H9 (cell line): ENCODE data around the gene OR52W1. TPM values are rescaled to one million over a fixed set of nuclear protein-coding genes. Genes with fewer than 3 reads are reported as not detected.

Experiments used
- DNase-seq: peaks from one replicate; pipeline ENCODE4 v3.0.0-alpha.2; 2017
- H2AFZ ChIP-seq: one replicate; pipeline ENCODE4 v1.6.1; 2013; ENCODE audit warnings: mild to moderate bottlenecking, low read length, control low read depth, moderate library complexity
- H2AK5ac ChIP-seq: 2 replicates; pipeline ENCODE4 v1.6.1; 2013; ENCODE audit warnings: low read length, control low read depth, mixed read lengths; ENCODE audit not compliant: insufficient read length
- H2BK120ac ChIP-seq: one replicate; pipeline ENCODE4 v1.6.1; 2013; ENCODE audit warnings: low read depth, mild to moderate bottlenecking, low read length, control low read depth, inconsistent platforms; ENCODE audit not compliant: poor library complexity, severe bottlenecking
- H2BK12ac ChIP-seq: 2 replicates; pipeline ENCODE4 v1.6.1; 2013; ENCODE audit warnings: low read length, control low read depth, mixed read lengths, low read depth; ENCODE audit not compliant: insufficient read length
- H2BK15ac ChIP-seq: 2 replicates; pipeline ENCODE4 v1.6.1; 2013; ENCODE audit warnings: low read depth, low read length, control low read depth
- H2BK20ac ChIP-seq: one replicate; pipeline ENCODE4 v1.6.1; 2013; ENCODE audit warnings: low read depth, mild to moderate bottlenecking, low read length, control low read depth, inconsistent platforms; ENCODE audit not compliant: poor library complexity, severe bottlenecking
- H2BK5ac ChIP-seq: 2 replicates; pipeline ENCODE4 v1.6.1; 2013; ENCODE audit warnings: low read length, control low read depth, mixed read lengths; ENCODE audit not compliant: insufficient read length
- H3K14ac ChIP-seq: 2 replicates; pipeline ENCODE4 v1.6.1; 2013; ENCODE audit warnings: low read length, control low read depth; ENCODE audit not compliant: insufficient read depth
- H3K18ac ChIP-seq: 2 replicates; pipeline ENCODE4 v1.6.1; 2013; ENCODE audit warnings: low read depth, mild to moderate bottlenecking, mixed read lengths, low read length, control low read depth; ENCODE audit not compliant: insufficient read length
- H3K23ac ChIP-seq: 2 replicates; pipeline ENCODE4 v1.6.1; 2013; ENCODE audit warnings: low read length, control low read depth, mixed read lengths, low read depth; ENCODE audit not compliant: insufficient read length
- H3K23me2 ChIP-seq: 2 replicates; pipeline ENCODE4 v1.6.1; 2013; ENCODE audit warnings: low read depth, mild to moderate bottlenecking, mixed read lengths, low read length, control low read depth; ENCODE audit not compliant: insufficient read length, poor library complexity, severe bottlenecking
- H3K27ac ChIP-seq: 2 replicates; pipeline ENCODE4 v1.5.1; 2013; ENCODE audit warnings: low read length, control low read depth, mixed read lengths, low read depth; ENCODE audit not compliant: insufficient read length
- H3K27me3 ChIP-seq: 2 replicates; pipeline ENCODE4 v1.6.1; 2013; ENCODE audit warnings: low read length, control low read depth, inconsistent platforms; ENCODE audit not compliant: insufficient read depth
- H3K4ac ChIP-seq: 2 replicates; pipeline ENCODE4 v1.6.1; 2013; ENCODE audit warnings: low read depth, mild to moderate bottlenecking, control low read depth, inconsistent platforms, low read length, moderate library complexity
- H3K4me1 ChIP-seq: 2 replicates; pipeline ENCODE4 v1.6.1; 2013; ENCODE audit warnings: low read length, control low read depth, inconsistent platforms; ENCODE audit not compliant: insufficient read depth
- H3K4me2 ChIP-seq: 2 replicates; pipeline ENCODE4 v1.6.1; 2013; ENCODE audit warnings: low read length, control low read depth, mixed read lengths; ENCODE audit not compliant: insufficient read length, insufficient read depth
- H3K56ac ChIP-seq: 2 replicates; pipeline ENCODE4 v1.6.1; 2013; ENCODE audit warnings: low read depth, mild to moderate bottlenecking, mixed read lengths, low read length, control low read depth; ENCODE audit not compliant: insufficient read length
- H3K79me1 ChIP-seq: 2 replicates; pipeline ENCODE4 v1.6.1; 2013; ENCODE audit warnings: low read depth, mild to moderate bottlenecking, moderate library complexity, low read length, control low read depth, inconsistent platforms; ENCODE audit not compliant: insufficient read depth, poor library complexity, severe bottlenecking
- H3K79me2 ChIP-seq: 2 replicates; pipeline ENCODE4 v1.6.1; 2013; ENCODE audit warnings: low read length, control low read depth, inconsistent platforms; ENCODE audit not compliant: insufficient read depth
- H3K9ac ChIP-seq: 2 replicates; pipeline ENCODE4 v1.6.1; 2013; ENCODE audit warnings: low read length, control low read depth, mixed read lengths; ENCODE audit not compliant: insufficient read length; ENCODE audit errors: extremely low read depth
- H3K9me3 ChIP-seq: one replicate; pipeline ENCODE4 v1.6.1; 2013; ENCODE audit warnings: low read depth, low read length, inconsistent platforms; ENCODE audit not compliant: control insufficient read depth
- H3T11ph ChIP-seq: one replicate; pipeline ENCODE4 v1.6.1; 2013; ENCODE audit warnings: mild to moderate bottlenecking, low read length, control low read depth, inconsistent platforms
- H4K20me1 ChIP-seq: one replicate; pipeline ENCODE4 v1.6.1; 2013; ENCODE audit not compliant: control insufficient read depth, insufficient read length, insufficient read depth
- H4K5ac ChIP-seq: 2 replicates; pipeline ENCODE4 v1.6.1; 2013; ENCODE audit warnings: low read depth, mild to moderate bottlenecking, mixed read lengths, low read length, control low read depth; ENCODE audit not compliant: insufficient read length
- H4K8ac ChIP-seq: replicated peaks from 2 replicates; pipeline ENCODE4 v1.6.1; 2013; ENCODE audit warnings: low read length, control low read depth, mixed read lengths, low read depth; ENCODE audit not compliant: insufficient read length
- H4K91ac ChIP-seq: 2 replicates; pipeline ENCODE4 v1.6.1; 2013; ENCODE audit warnings: low read depth, mild to moderate bottlenecking, moderate library complexity, mixed read lengths, low read length, control low read depth; ENCODE audit not compliant: insufficient read length
- H3K27ac Mint-ChIP-seq, 3 experiments: 2 replicates in 2 of 3; 3 replicates in 1 of 3; pipeline ENCODE4 v1.8.0; 2020 to 2021; ENCODE audit warnings: mixed read lengths in 3 of 3, mild to moderate bottlenecking in 1 of 3, moderate library complexity in 1 of 3
- H3K27me3 Mint-ChIP-seq: 2 replicates; pipeline ENCODE4 v1.8.0; 2021; ENCODE audit warnings: low read depth, mild to moderate bottlenecking, moderate library complexity, mixed read lengths
- H3K36me3 Mint-ChIP-seq, 3 experiments: 2 replicates in 2 of 3; 3 replicates in 1 of 3; pipeline ENCODE4 v1.8.0; 2020 to 2021; ENCODE audit warnings: low read depth in 3 of 3, mixed read lengths in 3 of 3; ENCODE audit not compliant: insufficient read depth in 1 of 3
- H3K4me1 Mint-ChIP-seq, 2 experiments: 2 replicates each; pipeline ENCODE4 v1.8.0; 2020; ENCODE audit warnings: mixed read lengths in 2 of 2
- H3K4me3 Mint-ChIP-seq, 2 experiments: 2 replicates in 1 of 2; 3 replicates in 1 of 2; pipeline ENCODE4 v1.8.0; 2020 to 2021; ENCODE audit warnings: mild to moderate bottlenecking in 2 of 2, mixed read lengths in 2 of 2, moderate library complexity in 1 of 2
- H3K9me3 Mint-ChIP-seq, 2 experiments: 2 replicates in 1 of 2; 3 replicates in 1 of 2; pipeline ENCODE4 v1.8.0; 2020; ENCODE audit warnings: mild to moderate bottlenecking in 2 of 2, mixed read lengths in 2 of 2, moderate library complexity in 1 of 2
- CTCF ChIP-seq: fragments of 200-600 bp; sonication (generic); conservative IDR thresholded peaks from 3 replicates; pipeline ENCODE4 v1.8.0; 2021; ENCODE audit warnings: antibody characterized with exemption, mild to moderate bottlenecking
- WGBS: extraction: QIAGEN DNeasy Blood & Tissue Kit; methylation state at CpG from one replicate; pipeline ENCODE4 v1.1.7; 2013; ENCODE audit warnings: missing lambda C conversion rate, low lambda C conversion rate, mixed read lengths; ENCODE audit not compliant: insufficient read length; ENCODE audit errors: extremely low coverage; 5-methylcytosine and 5-hydroxymethylcytosine counted together
- total RNA-seq: library from RNA; stranded (reverse); gene quantifications from 2 replicates; pipeline ENCODE4 v1.2.1, GENCODE V29; 2021

OR52W1 gene
- total RNA-seq, 1 experiment from 2014 or later, result not detected

GRCh38 chr11:6205366-6205765 is 6.3 kb downstream of the OR52W1 start, which contains the start of gene C11orf42:
C11orf42 (plus strand) TSS chr11:6205557; CDS start chr11:6205616, 59 bp downstream.
- H3K27ac Mint-ChIP-seq, result no peak within 1 kb of the TSS
- peaks cover 5 to 20% (median 15%) of the 10 kb centered on the region in 3 experiments; a peak in 4 of 7 replicates for H3K36me3 Mint-ChIP-seq
- H2BK5ac ChIP-seq, result no peak within 1 kb of the TSS
- no peaks in the 10 kb centered on the region for H3K79me1 ChIP-seq
- H2BK15ac ChIP-seq, result no peak within 1 kb of the TSS
- no CpG with 5 or more reads among the region's 1 CpG for WGBS
- H2BK120ac ChIP-seq, result no peak within 1 kb of the TSS
- H3K9me3 Mint-ChIP-seq, result no peaks in the 10 kb centered on the region
- no peak within 1 kb of the TSS for H3K4me2 ChIP-seq
- no peaks in the 10 kb centered on the region for H3K27me3 Mint-ChIP-seq
- no peak within 1 kb of the TSS for H3K9ac ChIP-seq
- no peaks in the 10 kb centered on the region for H3K23me2 ChIP-seq
- no peak within 1 kb of the TSS for H3K27ac ChIP-seq
- no peak within 1 kb of the TSS for H2AK5ac ChIP-seq
- no peaks in the 10 kb centered on the region for H3K79me2 ChIP-seq
- no peak within 1 kb of the TSS for H3K4me3 Mint-ChIP-seq
- H4K20me1 ChIP-seq, result no peaks in the 10 kb centered on the region
- H3K4ac ChIP-seq, result no peak within 1 kb of the TSS
- no peak within 1 kb of the TSS for H3T11ph ChIP-seq
- H3K14ac ChIP-seq, result no peak within 1 kb of the TSS
- no peak within 1 kb of the TSS for H2AFZ ChIP-seq
- no peak within 1 kb of the TSS for H3K56ac ChIP-seq
- no peak for TF ChIP-seq CTCF
- no peak within 1 kb of the TSS for H4K8ac ChIP-seq
- no peak within 1 kb of the TSS for H4K91ac ChIP-seq
- H2BK12ac ChIP-seq, result no peak within 1 kb of the TSS
- peaks cover 8% of the 10 kb centered on the region in 2 experiments for H3K4me1 Mint-ChIP-seq
- no peaks in the 10 kb centered on the region for H3K9me3 ChIP-seq
- peaks cover 3% of the 10 kb centered on the region; the same call in 1 of the 2 replicates for H3K4me1 ChIP-seq
- no peak for DNase-seq
- no peak within 1 kb of the TSS for H3K18ac ChIP-seq
- H3K23ac ChIP-seq, result no peak within 1 kb of the TSS
- H2BK20ac ChIP-seq, result no peak within 1 kb of the TSS
- H3K27me3 ChIP-seq, result no peaks in the 10 kb centered on the region
- no peak within 1 kb of the TSS for H4K5ac ChIP-seq
